HCT116 (cell line): Measurements from ENCODE around the gene SLC5A10. TPM values are rescaled to one million over a fixed set of nuclear protein-coding genes. Genes with fewer than 3 reads are reported as not detected.

Experiments
- ATAC-seq: fragments of 200-7000 bp; cut with Tn5 transposase; 2 replicates; pipeline ENCODE4 v1.9.1; 2020; ENCODE audit warnings: mild to moderate bottlenecking, moderate library complexity
- BruUV-seq: library from RNA; stranded (reverse); fragments of 400-500 nt; replicated peaks from 2 replicates; lab custom pipeline; 2021; lab: Mats Ljungman, UMichigan
- CTCF ChIA-PET: fragments of 300-600 bp; sonication (Branson Sonifier 250); formaldehyde crosslinking; loops from one replicate; lab custom pipeline; 2021; ENCODE audit warnings: antibody characterized with exemption; lab: Charles Lee
- POLR2A ChIA-PET: fragments of 300-600, 350-600 bp; sonication (Branson Sonifier 250); formaldehyde crosslinking; loops from one replicate; lab custom pipeline; 2021; ENCODE audit warnings: antibody characterized with exemption; lab: Charles Lee
- RAD21 ChIA-PET, 2 experiments: fragments of 300-600 bp; sonication (Branson Sonifier 250); formaldehyde crosslinking; loops; one replicate each; lab custom pipeline; 2023; ENCODE audit warnings: low total read pairs in 2 of 2; ENCODE audit not compliant: uncharacterized antibody in 2 of 2, unreplicated experiment in 2 of 2, low non-redundant PET in 1 of 2; lab: Charles Lee
- DNase-seq: peaks from one replicate; pipeline ENCODE4 v3.0.0-alpha.2; 2010; ENCODE audit warnings: low read depth, low spot score
- H2AFZ ChIP-seq: fragments of 200-600 bp; shearing (Covaris generic), sonication (generic); 2 replicates; pipeline ENCODE4 v1.6.1; 2017; ENCODE audit warnings: low read depth, mixed run types, mixed read lengths, antibody characterized with exemption, low read length; ENCODE audit not compliant: poor library complexity, severe bottlenecking
- H3K27ac ChIP-seq: 2 replicates; pipeline ENCODE4 v1.5.1; 2012; ENCODE audit warnings: low read depth, low read length
- H3K27me3 ChIP-seq: fragments of 200-600 bp; sonication (generic); 2 replicates; pipeline ENCODE4 v1.6.1; 2016; ENCODE audit warnings: mixed run types, low read length, mixed read lengths; ENCODE audit not compliant: insufficient read depth
- H3K36me3 ChIP-seq, 2 experiments: fragments of 200-500 bp in 1 of 2; fragments of 200-600 bp in 1 of 2; sonication (Bioruptor generic) in 1 of 2; sonication (generic) in 1 of 2; 2 replicates each; pipeline versions ENCODE4 v1.5.1 to v1.6.1; 2014 to 2016; ENCODE audit warnings: low read length in 2 of 2, inconsistent platforms in 1 of 2, mixed read lengths in 1 of 2, mixed run types in 1 of 2; ENCODE audit not compliant: insufficient read depth in 2 of 2, control insufficient read depth in 1 of 2
- H3K4me1 ChIP-seq, 2 experiments: fragments of 200-600 bp in 1 of 2; sonication (generic) in 1 of 2; 2 replicates each; pipeline versions ENCODE4 v1.5.1 to v1.6.1; 2012 to 2017; ENCODE audit warnings: low read length in 2 of 2, inconsistent platforms in 1 of 2, mild to moderate bottlenecking in 1 of 2, mixed read lengths in 1 of 2, mixed run types in 1 of 2, moderate library complexity in 1 of 2; ENCODE audit not compliant: insufficient read depth in 2 of 2, control insufficient read depth in 1 of 2
- H3K4me2 ChIP-seq: fragments of 200-600 bp; sonication (generic); 2 replicates; pipeline ENCODE4 v1.6.1; 2017; ENCODE audit warnings: mixed run types, low read length, mixed read lengths
- H3K4me3 ChIP-seq, 2 experiments: fragments of 200-600 bp in 1 of 2; sonication (generic) in 1 of 2; replicated peaks in 1 of 2; 2 replicates each; pipeline ENCODE4 v1.5.1; 2011 to 2016; ENCODE audit warnings: low read length in 2 of 2, control low read depth in 1 of 2, low read depth in 1 of 2, mild to moderate bottlenecking in 1 of 2, mixed read lengths in 1 of 2, mixed run types in 1 of 2
- H3K79me2 ChIP-seq: fragments of 200-600 bp; sonication (generic); 2 replicates; pipeline ENCODE4 v1.6.1; 2017; ENCODE audit warnings: mild to moderate bottlenecking, mixed run types, low read length, moderate library complexity, mixed read lengths; ENCODE audit not compliant: insufficient read depth
- H3K9ac ChIP-seq: fragments of 200-600 bp; sonication (generic); 2 replicates; pipeline ENCODE4 v1.6.1; 2016; ENCODE audit warnings: low read length, mixed read lengths
- H3K9me2 ChIP-seq: fragments of 200-600 bp; sonication (generic), shearing (Covaris generic); 2 replicates; pipeline ENCODE4 v1.6.1; 2017; ENCODE audit warnings: mixed run types, mild to moderate bottlenecking, moderate library complexity; ENCODE audit not compliant: insufficient read depth
- H3K9me3 ChIP-seq, 2 experiments: fragments of 200-500 bp in 1 of 2; fragments of 200-600 bp in 1 of 2; sonication (Bioruptor generic) in 1 of 2; sonication (generic) in 1 of 2; 2 replicates each; pipeline ENCODE4 v1.6.1; 2014 to 2017; ENCODE audit warnings: low read length in 2 of 2, mixed read lengths in 2 of 2, inconsistent platforms in 1 of 2, low read depth in 1 of 2, mild to moderate bottlenecking in 1 of 2, mixed run types in 1 of 2, moderate library complexity in 1 of 2; ENCODE audit not compliant: control insufficient read depth in 1 of 2, insufficient read depth in 1 of 2
- H4K20me1 ChIP-seq: fragments of 200-600 bp; sonication (generic), shearing (Covaris generic); 2 replicates; pipeline ENCODE4 v1.6.1; 2017; ENCODE audit warnings: mixed run types, mild to moderate bottlenecking, moderate library complexity; ENCODE audit not compliant: insufficient read depth
- ATF3 ChIP-seq: IDR thresholded peaks from 2 replicates; pipeline ENCODE4 v1.6.1; 2012
- CTCF ChIP-seq, 3 experiments: fragments of 200-600 bp in 1 of 3; sonication (generic) in 1 of 3; IDR thresholded peaks in 2 of 3; conservative IDR thresholded peaks in 1 of 3; 2 replicates each; pipeline ENCODE4 v1.5.1; 2012 to 2017; ENCODE audit warnings: low read depth in 2 of 3, low read length in 2 of 3, antibody characterized with exemption in 1 of 3, borderline replicate concordance in 1 of 3, control low read depth in 1 of 3, mild to moderate bottlenecking in 1 of 3, mixed read lengths in 1 of 3, mixed run types in 1 of 3, moderate library complexity in 1 of 3; ENCODE audit not compliant: insufficient read depth in 1 of 3
- EGR1 ChIP-seq: IDR thresholded peaks from 2 replicates; pipeline ENCODE4 v1.6.1; 2012; ENCODE audit warnings: low read depth
- FOSL1 ChIP-seq: IDR thresholded peaks from 2 replicates; pipeline ENCODE4 v1.6.1; 2012; ENCODE audit warnings: low read depth
- MAX ChIP-seq: IDR thresholded peaks from 2 replicates; pipeline ENCODE4 v1.6.1; 2012
- POLR2A ChIP-seq: IDR thresholded peaks from 2 replicates; pipeline ENCODE4 v1.7.0; 2011; ENCODE audit warnings: borderline replicate concordance; ENCODE audit not compliant: insufficient read depth, insufficient read length; ENCODE audit errors: extremely low read depth
- SIN3A ChIP-seq: IDR thresholded peaks from 2 replicates; pipeline ENCODE4 v1.6.1; 2012; ENCODE audit warnings: low read depth
- SP1 ChIP-seq: IDR thresholded peaks from 2 replicates; pipeline ENCODE4 v1.6.1; 2012; ENCODE audit warnings: low read depth
- SRF ChIP-seq: IDR thresholded peaks from 2 replicates; pipeline ENCODE4 v1.6.1; 2012; ENCODE audit warnings: low read depth
- YY1 ChIP-seq: IDR thresholded peaks from 2 replicates; pipeline ENCODE4 v1.6.1; 2011; ENCODE audit warnings: low read length, low read depth, moderate library complexity, mild to moderate bottlenecking; ENCODE audit not compliant: insufficient replicate concordance; ENCODE audit errors: extremely low read depth
- ZBTB33 ChIP-seq: IDR thresholded peaks from 2 replicates; pipeline ENCODE4 v1.6.1; 2011; ENCODE audit warnings: mild to moderate bottlenecking, low read length, moderate library complexity; ENCODE audit not compliant: insufficient replicate concordance; ENCODE audit errors: extremely low read depth
- ZNF274 ChIP-seq: fragments of 200-500 bp; sonication (Bioruptor generic); IDR thresholded peaks from 2 replicates; pipeline ENCODE4 v1.6.1; 2014; ENCODE audit warnings: mild to moderate bottlenecking, low read depth, low read length, inconsistent platforms
- intact Hi-C: fragments of 100-400 bp; cut with micrococcal nuclease; formaldehyde crosslinking; loops from 2 replicates; pipeline ENCODE4 v1.10.0; 2022
- total RNA-seq: library from RNA; stranded (reverse); gene quantifications from one replicate; pipeline ENCODE4 v1.2.1, GENCODE V29; 2021; ENCODE audit not compliant: unreplicated experiment

Gene SLC5A10
- total RNA-seq, 1 experiment from 2014 or later: not detected

- intact Hi-C loops: no loop called here
- no peaks in the 10 kb centered on the region for H3K79me2 ChIP-seq
- TF ChIP-seq ZBTB33 (no peak), EGR1 (no peak), SIN3A (no peak), FOSL1 (no peak), POLR2A (no peak), ATF3 (no peak), CTCF (IDR thresholded peaks at IDR 0.05 in 2 of 3, conservative IDR thresholded peaks at IDR 0.05 in 1 of 3; ENCODE audit: borderline replicate concordance in 1 of 3, insufficient read depth in 1 of 3, low read depth in 2 of 3, low read length in 2 of 3) (no peak), MAX (no peak), SRF (no peak), ZNF274 (no peak), SP1 (no peak), YY1 (no peak)
- TF ChIP-seq, all 23 proteins: peak for 0
- H2AFZ ChIP-seq: no peak overlapping the region
- H3K36me3 ChIP-seq: no peaks in the 10 kb centered on the region
- BruUV-seq: no TSS peak
- ATAC-seq (no peak), DNase-seq (no peak)
- H3K9me3 ChIP-seq: no peaks in the 10 kb centered on the region
- no peaks in the 10 kb centered on the region for H4K20me1 ChIP-seq
- H3K27me3 ChIP-seq: 0 out of 2 replicates have a peak, but pooled peaks cover 4% of the 10 kb centered on the region
- H3K9me2 ChIP-seq: no peaks in the 10 kb centered on the region
- no peak overlapping the region for H3K4me2 ChIP-seq
- CTCF ChIA-PET: interaction anchor here (1.4 kb wide), 1 partner anchor 23 kb away, joined by 3 read pairs; no protein-coding TSS in a partner anchor
- H3K4me1 ChIP-seq: no peaks in the 10 kb centered on the region
- H3K4me3 ChIP-seq: no peak overlapping the region
- H3K27ac ChIP-seq: no peak overlapping the region
- POLR2A ChIA-PET: no interaction called here
- RAD21 ChIA-PET: no interaction called here
- no peak overlapping the region for H3K9ac ChIP-seq
Measured at GRCh38 chr17:18937981-18938691, 13.8 kb upstream of the SLC5A10 start.
